NCI-H82 (cell line): ENCODE results near the gene SIGMAR1.

Source experiments
- DNase-seq: peaks from one replicate; lab custom pipeline; 2025; lab: John Stamatoyannopoulos, UW

The SIGMAR1 gene

GRCh38 chr9:34603610-34604231 lies 33.9 kb downstream of the SIGMAR1 start:
- DNase-seq: peak; percentile 88

DNA sequence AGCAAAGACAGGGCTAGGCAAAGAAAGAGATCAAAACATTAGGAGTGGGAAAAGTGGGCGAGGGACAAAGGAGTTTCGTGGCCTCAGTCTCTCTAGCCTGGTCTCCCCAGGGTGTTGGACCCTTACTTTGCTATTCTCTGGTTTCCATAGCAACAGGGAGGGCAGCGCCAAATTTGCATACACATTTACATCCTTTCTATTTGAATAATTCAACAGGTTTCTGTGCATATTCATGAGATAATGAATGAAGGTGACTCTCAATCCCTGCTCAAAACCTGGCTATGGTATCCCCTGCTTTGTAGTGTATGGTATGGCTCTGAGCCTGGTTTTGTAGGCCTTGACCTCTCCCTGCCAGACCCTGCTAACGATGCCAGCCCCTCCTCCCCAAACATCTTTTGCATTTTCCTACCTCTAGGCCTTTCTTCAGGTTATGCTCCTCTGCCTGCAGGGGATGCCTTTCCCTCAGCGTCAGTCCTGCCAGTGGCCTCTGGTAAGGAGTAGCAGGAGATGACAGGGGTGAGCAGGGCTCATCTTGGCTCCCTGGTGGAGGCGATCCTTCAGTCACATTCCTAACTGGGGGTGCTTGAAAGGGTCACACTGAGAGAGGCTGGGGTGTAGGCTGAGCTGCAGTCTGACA lies 35.5 kb downstream of the SIGMAR1 start:
- DNase-seq: no peak

DNA sequence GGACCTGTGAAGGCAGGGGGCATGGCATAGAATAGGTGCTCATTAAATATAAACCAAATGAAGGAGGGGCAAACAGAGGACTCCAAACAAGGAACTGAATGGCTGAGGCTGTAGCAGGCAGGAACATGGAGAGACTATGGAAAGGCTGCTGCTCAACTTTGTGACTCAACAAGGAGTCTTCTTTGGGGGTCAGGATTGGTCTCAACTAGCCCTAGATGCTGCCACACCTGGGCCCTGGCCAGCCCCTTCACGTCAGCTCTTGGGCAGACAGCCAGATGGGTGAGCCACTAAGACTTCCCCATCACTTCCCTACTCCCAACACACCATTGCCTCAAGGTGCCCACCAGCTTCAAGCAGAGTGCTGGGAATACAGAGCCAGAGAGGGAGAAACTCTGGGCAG lies 36.7 kb downstream of the SIGMAR1 start:
- DNase-seq: no peak

DNA sequence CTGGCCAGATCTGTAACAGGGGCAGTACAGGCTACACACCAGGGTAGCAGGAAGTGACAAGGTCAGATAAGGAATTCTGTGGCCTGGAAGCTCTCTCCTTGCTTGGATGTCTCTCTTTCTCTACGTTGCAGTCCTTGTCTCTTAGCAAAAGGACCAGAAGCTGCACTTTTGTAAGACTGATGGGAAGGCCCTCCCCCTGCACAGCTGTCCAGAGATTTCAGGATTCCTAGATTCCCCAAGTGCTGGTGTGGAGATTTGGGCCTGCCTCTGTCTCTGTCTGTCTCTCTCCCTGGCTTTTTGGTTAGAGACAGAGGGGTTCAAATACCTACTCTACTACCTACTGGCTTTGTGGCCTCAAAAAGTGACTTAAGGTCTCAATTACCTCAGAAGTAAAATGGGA lies 38.0 kb downstream of the SIGMAR1 start:
- DNase-seq: peak; percentile 75

GRCh38 chr9:34594177-34594576 lies 43.4 kb downstream of the SIGMAR1 start:
- no peak for DNase-seq

GRCh38 chr9:34592895-34593601 lies 44.5 kb downstream of the SIGMAR1 start:
- DNase-seq: peak; percentile 53

- DNase-seq: no peak
These were observed 45.4 kb downstream of the SIGMAR1 start for GRCh38 chr9:34591917-34592866.

GRCh38 chr9:34591248-34591916 lies 46.2 kb downstream of the SIGMAR1 start:
- peak; percentile 73 for DNase-seq

- DNase-seq: peak; percentile 37
These were observed 47.0 kb downstream of the SIGMAR1 start for GRCh38 chr9:34590381-34591247.

DNA sequence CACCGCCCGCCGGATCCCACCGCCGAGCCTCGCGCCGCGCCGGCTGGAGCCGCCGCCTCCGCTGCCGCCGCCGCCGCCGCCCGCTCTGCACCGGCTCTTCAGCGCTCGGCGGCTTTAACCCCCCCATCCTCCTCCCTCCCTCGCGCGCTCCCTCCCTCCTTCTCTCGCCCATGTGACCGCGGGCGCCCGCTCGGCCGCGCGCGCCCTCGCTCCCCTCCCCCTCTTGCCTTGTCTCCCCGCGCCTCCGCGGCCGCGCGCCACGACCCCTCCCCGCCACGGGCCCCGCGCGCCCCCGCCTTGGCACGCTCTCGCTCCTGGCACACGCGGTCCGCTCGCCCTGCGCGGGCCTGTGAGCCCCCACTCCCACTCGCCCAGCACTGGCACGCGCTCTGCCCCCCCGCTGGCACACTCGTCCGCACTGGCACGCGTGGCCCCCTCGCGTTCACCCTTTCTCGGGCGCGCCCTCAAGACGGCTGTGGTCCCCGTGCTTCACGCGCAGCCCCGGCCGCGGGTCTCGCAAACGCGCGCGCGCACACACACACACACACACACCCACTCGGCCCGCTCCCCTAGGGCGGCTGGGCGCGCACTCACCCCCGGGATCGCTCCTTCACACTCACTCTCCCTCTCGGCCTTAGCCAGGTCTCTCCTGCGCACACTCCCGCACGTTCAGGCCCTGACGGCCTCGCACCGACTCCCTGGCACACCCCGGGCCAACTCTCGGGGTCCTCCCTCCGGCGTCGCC lies 47.8 kb downstream of the SIGMAR1 start, which contains the start of gene CNTFR:
CNTFR (minus strand) TSS at position 89 of the 745 bp plus-strand sequence. CDS start 20,743 bp downstream, outside the sequence.
- peak; percentile 81 for DNase-seq

- DNase-seq: peak; percentile 61
These were observed 48.6 kb downstream of the SIGMAR1 start for GRCh38 chr9:34588671-34589635.

- DNase-seq: no peak
These were observed 50.3 kb downstream of the SIGMAR1 start for GRCh38 chr9:34587271-34587670.

GRCh38 chr9:34585946-34586669 lies 51.5 kb downstream of the SIGMAR1 start:
- no peak for DNase-seq

GRCh38 chr9:34584970-34585369 lies 52.6 kb downstream of the SIGMAR1 start:
- no peak for DNase-seq
